Activated naive CD8-positive, alpha-beta T cell treated with anti-CD3 and anti-CD28 coated beads, Interleukin-2, amount 10 ng/mL, durations not matched to agents 7 days and 5 days (primary cell): Measurements from ENCODE around the gene DOCK10. TPM values are rescaled to one million over a fixed set of nuclear protein-coding genes. Genes with fewer than 3 reads are reported as not detected.
A peak's percentile ranks its signal among the peaks of the same experiment; 100 is the strongest.

Source experiments
- ATAC-seq: fragments of 150-1000 bp; cut with Tn5 transposase; one replicate; pipeline ENCODE4 v1.10.0; 2021; ENCODE audit warnings: low read depth, moderate library complexity
- POLR2A ChIA-PET: fragments of 350-600 bp; sonication (Branson Sonifier 250); formaldehyde crosslinking; loops from one replicate; lab custom pipeline; 2021; ENCODE audit warnings: antibody characterized with exemption; lab: Charles Lee
- DNase-seq: peaks from one replicate; pipeline ENCODE4 v3.0.0; 2021
- H3K27ac Mint-ChIP-seq: one replicate; pipeline ENCODE4 v1.8.0; 2022; ENCODE audit warnings: mild to moderate bottlenecking, mixed read lengths
- H3K27me3 Mint-ChIP-seq: one replicate; pipeline ENCODE4 v1.8.0; 2022; ENCODE audit warnings: mild to moderate bottlenecking, moderate library complexity, mixed read lengths
- H3K36me3 Mint-ChIP-seq: one replicate; pipeline ENCODE4 v1.8.0; 2021; ENCODE audit warnings: mild to moderate bottlenecking, mixed read lengths
- H3K4me1 Mint-ChIP-seq: one replicate; pipeline ENCODE4 v1.8.0; 2021; ENCODE audit warnings: mixed read lengths
- H3K4me3 Mint-ChIP-seq: one replicate; pipeline ENCODE4 v1.8.0; 2022; ENCODE audit warnings: mild to moderate bottlenecking, moderate library complexity, mixed read lengths
- H3K9me3 Mint-ChIP-seq: one replicate; pipeline ENCODE4 v1.8.0; 2021; ENCODE audit warnings: mixed read lengths
- total RNA-seq, 2 experiments: library from RNA; stranded (reverse); gene quantifications; one replicate each; pipeline ENCODE4 v1.2.3, GENCODE V29; 2021

The DOCK10 gene
- total RNA-seq, 2 experiments from 2014 or later: 259 to 273 TPM

DNA sequence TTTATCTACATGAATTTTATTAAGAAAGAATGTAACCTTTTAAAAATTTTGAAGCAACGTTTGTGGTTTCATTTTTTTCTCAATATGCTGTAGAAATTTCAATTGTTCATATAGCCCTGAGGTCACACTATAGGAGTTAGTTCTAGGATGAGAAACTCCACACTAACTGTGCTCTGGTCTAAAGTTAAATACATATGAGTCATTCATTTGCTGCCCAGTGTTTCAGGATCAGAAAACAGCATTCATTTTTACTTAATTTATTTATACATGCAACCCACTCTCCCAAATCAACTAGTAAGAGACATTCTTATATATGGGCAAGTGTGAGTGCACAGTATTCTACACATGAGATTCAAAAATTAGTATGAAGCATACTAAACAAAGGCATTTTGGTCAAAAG, 137.9 kb downstream of the DOCK10 start:
- DNase-seq (no peak), ATAC-seq (no peak)
- Mint-ChIP-seq H3K4me3 (no peak overlapping the region), H3K4me1 (peaks cover 35% of the 10 kb centered on the region), H3K9me3 (peaks cover 2% of the 10 kb centered on the region), H3K27ac (no peak overlapping the region), H3K36me3 (peaks cover 61% of the 10 kb centered on the region), H3K27me3 (no peaks in the 10 kb centered on the region)
- POLR2A ChIA-PET: no interaction called here

DNA sequence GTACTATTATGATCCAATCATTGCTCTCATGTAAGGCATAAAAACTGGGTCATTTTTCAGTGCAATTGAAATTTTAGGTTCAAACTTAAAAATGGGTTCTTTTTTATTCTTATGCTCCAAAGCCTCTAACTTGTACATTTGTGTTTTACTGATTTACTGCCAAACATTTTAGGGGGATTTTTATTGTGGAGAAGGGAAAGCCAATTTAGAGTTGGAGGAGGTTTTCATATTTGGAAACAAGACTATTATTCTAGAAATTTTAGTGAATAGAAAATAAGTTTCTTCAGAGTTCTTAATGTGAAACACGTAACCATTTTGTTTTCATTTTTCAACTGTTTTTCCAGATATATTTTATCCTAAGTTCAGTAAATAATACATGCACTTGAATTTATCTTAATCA, 138.6 kb downstream of the DOCK10 start:
- H3K27me3 Mint-ChIP-seq: no peaks in the 10 kb centered on the region
- peaks cover 2% of the 10 kb centered on the region for H3K9me3 Mint-ChIP-seq
- H3K4me3 Mint-ChIP-seq: no peak overlapping the region
- POLR2A ChIA-PET: no interaction called here
- peaks cover 61% of the 10 kb centered on the region for H3K36me3 Mint-ChIP-seq
- ATAC-seq (no peak), DNase-seq (no peak)
- H3K4me1 Mint-ChIP-seq: peaks cover 35% of the 10 kb centered on the region
- H3K27ac Mint-ChIP-seq: no peak overlapping the region

GRCh38 chr2:224901121-224901676, 141.1 kb downstream of the DOCK10 start:
- no peak for DNase-seq
- no peak for ATAC-seq
- Mint-ChIP-seq H3K27me3 (no peaks in the 10 kb centered on the region), H3K36me3 (peaks cover 49% of the 10 kb centered on the region), H3K4me3 (no peak overlapping the region), H3K9me3 (no peaks in the 10 kb centered on the region), H3K27ac (no peak overlapping the region), H3K4me1 (peaks cover 40% of the 10 kb centered on the region)
- POLR2A ChIA-PET: no interaction called here

- H3K36me3 Mint-ChIP-seq: peaks cover 60% of the 10 kb centered on the region
- ATAC-seq (no peak), DNase-seq (no peak)
- peaks cover 51% of the 10 kb centered on the region for H3K4me1 Mint-ChIP-seq
- no peaks in the 10 kb centered on the region for H3K27me3 Mint-ChIP-seq
- POLR2A ChIA-PET: interaction anchor here (0.7 to 1.3 kb wide), 5 partner anchors 15 to 32 kb away, joined by 3 to 8 read pairs (median 3); no protein-coding TSS in a partner anchor
- H3K27ac Mint-ChIP-seq: peak overlapping the region; percentile 87
- H3K4me3 Mint-ChIP-seq: peak overlapping the region; percentile 69
- H3K9me3 Mint-ChIP-seq: no peaks in the 10 kb centered on the region
These were observed 146.9 kb downstream of the DOCK10 start for GRCh38 chr2:224895377-224895776.

DNA sequence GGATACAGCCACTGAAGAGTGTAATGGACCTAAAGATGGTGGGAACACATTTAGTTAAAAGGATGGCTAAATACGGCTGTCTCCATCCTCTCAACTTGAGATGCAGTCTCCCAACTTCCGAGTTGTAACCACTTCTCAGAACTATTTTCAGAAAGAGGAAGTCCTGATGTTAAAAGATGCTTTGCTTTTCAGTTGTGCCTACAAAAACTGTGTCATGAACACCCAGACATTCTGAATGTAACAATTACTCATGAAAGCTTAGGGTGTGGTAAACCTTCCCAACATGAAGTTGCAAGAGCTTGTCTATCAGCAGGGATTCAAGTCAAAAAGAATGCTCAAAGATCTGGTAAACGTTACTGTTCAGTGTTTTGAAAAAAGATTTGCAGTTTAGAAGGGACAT, 147.9 kb downstream of the DOCK10 start:
- Mint-ChIP-seq H3K4me3 (peak overlapping the region; percentile 69), H3K27me3 (no peaks in the 10 kb centered on the region), H3K36me3 (peaks cover 64% of the 10 kb centered on the region), H3K27ac (peak overlapping the region; percentile 87), H3K4me1 (peaks cover 55% of the 10 kb centered on the region), H3K9me3 (no peaks in the 10 kb centered on the region)
- DNase-seq (no peak), ATAC-seq (peak; percentile 78)
- POLR2A ChIA-PET: interaction anchor here (0.7 to 1.6 kb wide), 5 partner anchors 16 to 51 kb away, joined by 3 to 8 read pairs (median 3); no protein-coding TSS in a partner anchor

- no peaks in the 10 kb centered on the region for H3K27me3 Mint-ChIP-seq
- H3K4me3 Mint-ChIP-seq: peak overlapping the region; percentile 69
- ATAC-seq: no peak
- POLR2A ChIA-PET: interaction anchor here (1.3 to 1.6 kb wide), 2 partner anchors 33 to 52 kb away, joined by 3 read pairs; no protein-coding TSS in a partner anchor
- H3K9me3 Mint-ChIP-seq: no peaks in the 10 kb centered on the region
- DNase-seq: no peak
- H3K36me3 Mint-ChIP-seq: peaks cover 64% of the 10 kb centered on the region
- H3K4me1 Mint-ChIP-seq: peaks cover 55% of the 10 kb centered on the region
- H3K27ac Mint-ChIP-seq: peak overlapping the region; percentile 87
These were observed 148.4 kb downstream of the DOCK10 start for GRCh38 chr2:224893848-224894247.

DNA sequence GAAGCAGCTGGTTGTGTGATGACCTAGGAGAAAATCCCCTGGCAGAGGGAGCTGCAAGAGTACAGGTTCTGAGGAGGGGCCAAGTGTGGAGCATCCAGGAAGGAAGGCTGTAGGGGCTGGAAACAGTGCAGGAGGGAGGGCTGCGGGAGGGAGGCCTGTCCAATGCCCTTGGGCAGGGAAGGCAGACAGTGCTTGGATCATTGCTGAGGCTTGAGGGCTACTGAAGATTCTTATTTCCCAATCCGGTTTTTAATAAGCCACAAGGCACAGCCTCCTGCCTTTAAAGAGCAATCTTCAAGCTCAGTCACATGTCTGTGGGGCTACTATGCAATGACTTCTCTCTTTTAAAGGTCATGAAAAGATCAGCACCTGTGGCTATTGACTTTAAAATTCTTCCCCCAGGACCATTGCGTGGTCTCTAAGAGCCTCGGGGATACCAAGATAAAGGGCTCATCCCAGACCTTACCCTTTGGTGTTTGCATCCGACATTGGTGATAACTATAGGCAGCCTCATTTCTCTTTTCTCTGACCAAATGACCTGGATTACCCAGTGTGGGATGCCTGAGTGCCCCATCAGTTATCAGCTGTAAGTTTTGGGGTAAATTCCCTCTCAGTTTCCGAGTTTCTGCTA, 149.6 kb downstream of the DOCK10 start:
- no peak overlapping the region for H3K4me3 Mint-ChIP-seq
- H3K36me3 Mint-ChIP-seq: peaks cover 66% of the 10 kb centered on the region
- POLR2A ChIA-PET: interaction anchor here (0.7 to 1.5 kb wide), 2 partner anchors 31 to 60 kb away, joined by 3 to 4 read pairs; no protein-coding TSS in a partner anchor

DNA sequence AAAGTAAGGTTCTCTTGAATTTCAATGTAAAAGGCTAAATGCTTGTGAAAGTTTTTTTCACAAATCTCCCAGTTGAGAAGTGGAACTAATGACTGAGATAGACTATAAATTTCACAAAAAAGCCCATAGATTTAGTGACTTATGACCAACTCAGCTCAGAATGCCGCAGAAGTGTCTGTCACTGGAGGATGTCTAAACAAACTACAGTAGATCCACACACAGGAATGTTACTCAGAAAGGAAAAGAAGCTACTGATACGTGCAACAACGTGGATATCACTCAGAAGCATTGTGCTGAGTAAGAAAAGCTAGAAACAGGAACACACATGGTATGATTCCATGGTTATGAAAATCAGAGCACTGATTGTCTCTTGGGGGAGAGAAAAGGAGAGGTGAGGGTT, 151.9 kb downstream of the DOCK10 start:
- no peak for DNase-seq
- Mint-ChIP-seq H3K27ac (no peak overlapping the region), H3K27me3 (no peaks in the 10 kb centered on the region), H3K4me1 (peaks cover 42% of the 10 kb centered on the region), H3K4me3 (no peak overlapping the region), H3K36me3 (peaks cover 72% of the 10 kb centered on the region), H3K9me3 (no peaks in the 10 kb centered on the region)
- no peak for ATAC-seq
- POLR2A ChIA-PET: no interaction called here

More for the DNA sequence above, 149.6 kb downstream of the DOCK10 start:
- ATAC-seq (no peak), DNase-seq (no peak)
- peaks cover 56% of the 10 kb centered on the region for H3K4me1 Mint-ChIP-seq
- H3K27ac Mint-ChIP-seq: peak overlapping the region; percentile 71
- no peaks in the 10 kb centered on the region for H3K27me3 Mint-ChIP-seq
- no peaks in the 10 kb centered on the region for H3K9me3 Mint-ChIP-seq

DNA sequence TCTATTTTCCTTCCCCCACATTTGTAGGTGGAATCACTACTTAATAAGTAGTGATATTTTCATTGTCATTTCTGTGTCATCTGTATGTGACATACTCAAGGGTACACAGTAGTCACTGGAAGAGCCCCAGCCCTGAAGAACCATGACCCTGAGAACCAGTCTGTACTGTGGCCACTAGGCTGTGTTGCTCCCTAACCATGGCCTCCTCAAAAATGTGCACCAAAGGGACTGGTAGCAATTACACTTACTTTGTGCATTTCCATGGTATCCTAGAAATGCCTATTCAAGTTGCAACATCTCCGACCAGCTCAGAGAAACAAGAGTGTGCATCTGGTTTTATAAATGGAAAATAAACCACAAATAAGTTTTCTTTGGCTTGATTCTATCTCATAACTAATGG, 155.1 kb downstream of the DOCK10 start:
- DNase-seq: no peak
- H3K4me3 Mint-ChIP-seq: no peak overlapping the region

GRCh38 chr2:224885836-224886547, 156.3 kb downstream of the DOCK10 start:
- Mint-ChIP-seq H3K4me1 (peaks cover 38% of the 10 kb centered on the region), H3K9me3 (no peaks in the 10 kb centered on the region), H3K4me3 (no peak overlapping the region), H3K27me3 (no peaks in the 10 kb centered on the region), H3K36me3 (peaks cover 84% of the 10 kb centered on the region), H3K27ac (peak overlapping the region; percentile 65)
- ATAC-seq (no peak), DNase-seq (no peak)
- POLR2A ChIA-PET: interaction anchor here (0.6 kb wide), 1 partner anchor 56 kb away, joined by 6 read pairs; no protein-coding TSS in a partner anchor

More for the DNA sequence above, 155.1 kb downstream of the DOCK10 start:
- Mint-ChIP-seq H3K36me3 (peaks cover 81% of the 10 kb centered on the region), H3K27ac (no peak overlapping the region), H3K9me3 (no peaks in the 10 kb centered on the region), H3K4me1 (peaks cover 31% of the 10 kb centered on the region), H3K27me3 (no peaks in the 10 kb centered on the region)
- POLR2A ChIA-PET: no interaction called here
- ATAC-seq: no peak

GRCh38 chr2:224885291-224885690, 157.0 kb downstream of the DOCK10 start:
- no peak overlapping the region for H3K4me3 Mint-ChIP-seq
- no peak for ATAC-seq
- no peak overlapping the region for H3K27ac Mint-ChIP-seq
- H3K9me3 Mint-ChIP-seq: no peaks in the 10 kb centered on the region
- POLR2A ChIA-PET: no interaction called here
- H3K36me3 Mint-ChIP-seq: peaks cover 82% of the 10 kb centered on the region
- no peaks in the 10 kb centered on the region for H3K27me3 Mint-ChIP-seq
- no peak for DNase-seq
- peaks cover 32% of the 10 kb centered on the region for H3K4me1 Mint-ChIP-seq

DNA sequence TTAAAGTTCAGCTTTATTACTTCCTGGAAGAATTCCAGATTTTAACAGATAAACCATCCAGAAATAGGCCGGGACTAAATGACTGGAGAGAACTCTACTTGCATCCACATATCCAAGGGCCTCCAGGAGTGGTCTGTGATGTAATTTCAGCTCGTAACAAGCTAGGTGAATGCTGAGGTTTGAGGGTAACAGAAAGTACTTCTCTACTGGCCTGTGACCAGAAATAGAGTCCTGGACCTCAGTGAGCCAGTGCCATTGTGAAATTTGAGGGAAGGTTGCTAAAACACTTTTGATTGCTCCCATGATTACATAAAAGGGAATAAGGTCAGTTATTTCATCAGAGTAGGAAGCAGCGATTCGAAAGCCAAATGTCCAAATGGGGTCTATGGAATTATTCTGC, 158.1 kb downstream of the DOCK10 start:
- ATAC-seq: no peak
- Mint-ChIP-seq H3K27me3 (no peaks in the 10 kb centered on the region), H3K4me1 (peaks cover 26% of the 10 kb centered on the region), H3K27ac (no peak overlapping the region), H3K9me3 (no peaks in the 10 kb centered on the region), H3K36me3 (peaks cover 75% of the 10 kb centered on the region), H3K4me3 (no peak overlapping the region)
- DNase-seq: no peak
- POLR2A ChIA-PET: no interaction called here

DNA sequence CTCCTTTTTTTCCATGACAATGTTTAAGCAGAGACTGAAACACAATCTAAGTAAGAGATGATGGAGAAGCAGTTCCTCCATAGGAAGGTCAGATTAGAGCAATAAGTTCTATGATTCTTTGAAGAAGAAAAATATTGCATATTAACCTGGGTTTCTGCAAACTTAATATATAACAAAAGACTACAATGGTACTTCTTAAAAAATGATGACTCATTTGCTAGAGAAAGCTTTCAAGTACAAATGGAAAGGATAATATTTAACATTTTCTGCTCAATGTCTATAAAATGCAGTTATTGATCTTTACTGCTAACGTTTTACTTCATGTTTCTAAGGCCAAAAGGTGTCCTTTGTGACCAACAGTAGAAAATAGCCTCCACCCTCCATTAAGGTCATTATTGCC, 158.6 kb downstream of the DOCK10 start:
- no peak for ATAC-seq
- DNase-seq: no peak
- H3K36me3 Mint-ChIP-seq: peaks cover 75% of the 10 kb centered on the region
- H3K27ac Mint-ChIP-seq: no peak overlapping the region
- no peaks in the 10 kb centered on the region for H3K27me3 Mint-ChIP-seq
- H3K4me3 Mint-ChIP-seq: no peak overlapping the region
- H3K9me3 Mint-ChIP-seq: no peaks in the 10 kb centered on the region
- H3K4me1 Mint-ChIP-seq: peaks cover 25% of the 10 kb centered on the region
- POLR2A ChIA-PET: no interaction called here
